PC-9 (cell line): Measurements from ENCODE around the gene FEM1B. TPM values are rescaled to one million over a fixed set of nuclear protein-coding genes. Genes with fewer than 3 reads are reported as not detected.

ENCODE experiments used
- BruUV-seq: library from RNA; stranded (reverse); fragments of 400-500 nt; replicated peaks from 2 replicates; lab custom pipeline; 2021; lab: Mats Ljungman, UMichigan
- CTCF ChIA-PET: fragments of 300-600 bp; sonication (Branson Sonifier 250); formaldehyde crosslinking; loops from one replicate; lab custom pipeline; 2022; ENCODE audit warnings: antibody characterized with exemption; lab: Charles Lee
- POLR2A ChIA-PET: fragments of 300-600 bp; sonication (Branson Sonifier 250); formaldehyde crosslinking; loops from one replicate; lab custom pipeline; 2022; ENCODE audit warnings: antibody characterized with exemption; ENCODE audit not compliant: unreplicated experiment; lab: Charles Lee
- DNase-seq, 2 experiments: peaks; one replicate each; pipeline versions ENCODE4 v3.0.0 to v3.0.0-alpha.2; 2015 to 2022; ENCODE audit warnings: mixed read lengths in 1 of 2
- H2AFZ ChIP-seq: fragments of 200-600 bp; sonication (generic); 2 replicates; pipeline ENCODE4 v1.8.1; 2017; ENCODE audit warnings: antibody characterized with exemption
- H3F3A ChIP-seq: fragments of 200-600 bp; sonication (generic); 2 replicates; pipeline ENCODE4 v1.8.1; 2017; ENCODE audit warnings: antibody characterized with exemption, mild to moderate bottlenecking, low read depth; ENCODE audit not compliant: insufficient read depth
- H3K27ac ChIP-seq: fragments of 200-600 bp; sonication (generic); 2 replicates; pipeline ENCODE4 v1.6.1; 2016; ENCODE audit warnings: mixed run types
- H3K27me3 ChIP-seq: fragments of 200-600 bp; sonication (generic); 2 replicates; pipeline ENCODE4 v1.6.1; 2016; ENCODE audit warnings: low read depth, mixed run types; ENCODE audit not compliant: insufficient read depth
- H3K36me3 ChIP-seq: fragments of 200-600 bp; sonication (generic); 2 replicates; pipeline ENCODE4 v1.6.1; 2016; ENCODE audit warnings: low read depth, mixed run types
- H3K4me1 ChIP-seq: fragments of 200-600 bp; sonication (generic); replicated peaks from 2 replicates; pipeline ENCODE4 v1.6.1; 2016; ENCODE audit warnings: mixed run types; ENCODE audit not compliant: insufficient read depth
- H3K4me2 ChIP-seq: fragments of 200-600 bp; sonication (generic); 2 replicates; pipeline ENCODE4 v1.6.1; 2017; ENCODE audit warnings: mixed run types
- H3K4me3 ChIP-seq: fragments of 200-600 bp; sonication (generic); 2 replicates; pipeline ENCODE4 v1.6.1; 2016; ENCODE audit warnings: mixed run types
- H3K79me2 ChIP-seq: fragments of 200-600 bp; sonication (generic); 2 replicates; pipeline ENCODE4 v1.6.1; 2017; ENCODE audit warnings: low read depth, mixed run types
- H3K9me2 ChIP-seq: fragments of 200-600 bp; sonication (generic); 2 replicates; pipeline ENCODE4 v1.8.1; 2017; ENCODE audit warnings: mild to moderate bottlenecking; ENCODE audit not compliant: insufficient read depth
- H3K9me3 ChIP-seq: fragments of 200-600 bp; sonication (generic); 2 replicates; pipeline ENCODE4 v1.8.1; 2016; ENCODE audit warnings: low read depth; ENCODE audit not compliant: insufficient read depth
- H4K20me1 ChIP-seq: fragments of 200-600 bp; sonication (generic); 2 replicates; pipeline ENCODE4 v1.8.1; 2017; ENCODE audit not compliant: insufficient read depth
- CTCF ChIP-seq: fragments of 200-600 bp; sonication (generic); conservative IDR thresholded peaks from 2 replicates; pipeline ENCODE4 v1.6.1; 2017; ENCODE audit warnings: mixed run types, antibody characterized with exemption, mild to moderate bottlenecking, moderate library complexity
- EZH2 ChIP-seq: fragments of 200-600 bp; sonication (generic); IDR thresholded peaks from 2 replicates; pipeline ENCODE4 v1.8.0; 2017; ENCODE audit warnings: antibody characterized with exemption, low read depth
- intact Hi-C: fragments of 100-400 bp; cut with micrococcal nuclease; formaldehyde crosslinking; loops from one replicate; pipeline ENCODE4 v1.10.0; 2022; ENCODE audit not compliant: unreplicated experiment
- total RNA-seq: library from RNA; stranded (reverse); gene quantifications from 2 replicates; pipeline ENCODE4 v1.2.3, GENCODE V29; 2021

The FEM1B gene
- total RNA-seq, 1 experiment from 2014 or later: 31.6 TPM

GRCh38 chr15:68302729-68303128, 25.2 kb downstream of the FEM1B start:
- ChIA-PET CTCF (no interaction called here), POLR2A (no interaction called here)
- no peaks in the 10 kb centered on the region for H3K27me3 ChIP-seq
- H3K36me3 ChIP-seq: no peaks in the 10 kb centered on the region
- H3K9me2 ChIP-seq: no peaks in the 10 kb centered on the region
- H2AFZ ChIP-seq: no peak overlapping the region
- no peak overlapping the region for H3K27ac ChIP-seq
- no peak overlapping the region for H3K4me3 ChIP-seq
- BruUV-seq: no TSS peak
- TF ChIP-seq CTCF: no peak
- no peak for TF ChIP-seq EZH2
- H3K4me2 ChIP-seq: no peak overlapping the region
- no peaks in the 10 kb centered on the region for H3K4me1 ChIP-seq
- no peaks in the 10 kb centered on the region for H4K20me1 ChIP-seq
- no peak for DNase-seq
- no peaks in the 10 kb centered on the region for H3K79me2 ChIP-seq
- intact Hi-C loops: no loop called here
- H3F3A ChIP-seq: no peaks in the 10 kb centered on the region
- H3K9me3 ChIP-seq: no peaks in the 10 kb centered on the region

DNA sequence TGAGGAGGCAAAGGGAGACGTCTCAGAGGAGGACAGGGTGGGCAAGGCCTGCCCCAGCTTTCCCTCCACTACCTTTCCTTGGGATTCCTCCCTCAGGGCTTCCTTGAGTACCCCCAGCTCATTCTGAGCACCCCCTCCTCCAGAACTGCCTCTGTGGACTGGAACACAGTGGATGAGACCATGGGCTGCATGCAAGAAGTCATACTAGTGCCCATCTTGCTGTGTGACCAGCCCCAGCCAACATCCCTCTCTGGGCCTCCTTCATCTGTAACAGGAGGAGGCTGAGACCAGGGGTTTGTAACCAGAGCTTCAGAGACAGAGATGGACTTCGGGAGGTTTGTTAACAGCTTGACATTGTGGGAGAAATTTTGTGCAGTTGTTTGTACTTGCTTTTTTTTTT, 25.6 kb downstream of the FEM1B start:
- intact Hi-C loops: no loop called here
- TF ChIP-seq CTCF: no peak
- no peak for TF ChIP-seq EZH2
- Histone ChIP-seq H2AFZ (no peak overlapping the region), H4K20me1 (no peaks in the 10 kb centered on the region), H3K9me3 (no peaks in the 10 kb centered on the region), H3K27ac (no peak overlapping the region), H3K4me1 (no peaks in the 10 kb centered on the region), H3K36me3 (no peaks in the 10 kb centered on the region), H3F3A (no peaks in the 10 kb centered on the region), H3K27me3 (no peaks in the 10 kb centered on the region), H3K9me2 (no peaks in the 10 kb centered on the region), H3K79me2 (no peaks in the 10 kb centered on the region), H3K4me2 (no peak overlapping the region), H3K4me3 (no peak overlapping the region)
- CTCF ChIA-PET: no interaction called here
- no TSS peak for BruUV-seq
- DNase-seq: no peak
- POLR2A ChIA-PET: no interaction called here

- Histone ChIP-seq H4K20me1 (no peaks in the 10 kb centered on the region), H3K27ac (no peak overlapping the region), H3K27me3 (no peaks in the 10 kb centered on the region), H3K4me3 (no peak overlapping the region), H3K36me3 (no peaks in the 10 kb centered on the region), H3K4me2 (no peak overlapping the region), H3K9me2 (no peaks in the 10 kb centered on the region), H3K9me3 (no peaks in the 10 kb centered on the region), H3K79me2 (no peaks in the 10 kb centered on the region), H2AFZ (no peak overlapping the region), H3K4me1 (no peaks in the 10 kb centered on the region), H3F3A (no peaks in the 10 kb centered on the region)
- no TSS peak for BruUV-seq
- CTCF ChIA-PET: no interaction called here
- TF ChIP-seq EZH2 (no peak), CTCF (no peak)
- no peak for DNase-seq
- POLR2A ChIA-PET: interaction anchor here (0.7 kb wide), 1 partner anchor 49 kb away, joined by 6 read pairs; no protein-coding TSS in a partner anchor
- intact Hi-C loops: no loop called here
Measured at GRCh38 chr15:68303560-68304436, 26.3 kb downstream of the FEM1B start.
